ENCODE measurements around the gene LIMCH1.
"Not testable (repeated sequence)": the region's sequence is repeated elsewhere in the genome, so short reads cannot be mapped to it uniquely, and the experiment has no call there.

LIMCH1 gene, protein sequence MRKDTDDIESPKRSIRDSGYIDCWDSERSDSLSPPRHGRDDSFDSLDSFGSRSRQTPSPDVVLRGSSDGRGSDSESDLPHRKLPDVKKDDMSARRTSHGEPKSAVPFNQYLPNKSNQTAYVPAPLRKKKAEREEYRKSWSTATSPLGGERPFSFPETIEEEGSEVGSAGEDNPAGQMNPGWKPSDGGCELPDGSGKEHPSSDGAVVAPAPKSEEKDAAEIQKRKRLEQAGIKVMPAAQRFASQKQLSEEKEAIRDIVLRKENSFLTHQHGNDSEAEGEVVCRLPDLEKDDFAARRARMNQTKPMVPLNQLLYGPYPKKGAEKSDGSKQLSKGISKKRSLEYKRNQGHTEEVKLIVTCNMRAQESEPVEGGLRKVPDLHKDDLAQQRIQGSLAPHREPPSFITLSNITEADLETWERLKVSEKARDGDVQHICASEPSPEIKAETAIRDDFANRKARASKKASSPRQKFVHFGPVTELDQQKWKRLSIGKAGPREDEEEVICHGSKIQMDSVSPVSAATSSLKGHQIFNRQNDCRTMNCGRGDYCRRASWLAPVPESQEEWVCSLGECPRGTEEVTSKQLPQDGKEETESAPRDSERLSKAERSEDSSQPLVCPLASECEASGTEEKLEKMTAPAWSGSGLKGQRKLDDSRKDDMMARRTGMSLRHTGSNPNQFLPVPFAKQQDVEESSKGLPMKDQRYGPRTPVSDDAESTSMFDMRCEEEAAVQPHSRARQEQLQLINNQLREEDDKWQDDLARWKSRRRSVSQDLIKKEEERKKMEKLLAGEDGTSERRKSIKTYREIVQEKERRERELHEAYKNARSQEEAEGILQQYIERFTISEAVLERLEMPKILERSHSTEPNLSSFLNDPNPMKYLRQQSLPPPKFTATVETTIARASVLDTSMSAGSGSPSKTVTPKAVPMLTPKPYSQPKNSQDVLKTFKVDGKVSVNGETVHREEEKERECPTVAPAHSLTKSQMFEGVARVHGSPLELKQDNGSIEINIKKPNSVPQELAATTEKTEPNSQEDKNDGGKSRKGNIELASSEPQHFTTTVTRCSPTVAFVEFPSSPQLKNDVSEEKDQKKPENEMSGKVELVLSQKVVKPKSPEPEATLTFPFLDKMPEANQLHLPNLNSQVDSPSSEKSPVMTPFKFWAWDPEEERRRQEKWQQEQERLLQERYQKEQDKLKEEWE (N-terminal part only)

DNA sequence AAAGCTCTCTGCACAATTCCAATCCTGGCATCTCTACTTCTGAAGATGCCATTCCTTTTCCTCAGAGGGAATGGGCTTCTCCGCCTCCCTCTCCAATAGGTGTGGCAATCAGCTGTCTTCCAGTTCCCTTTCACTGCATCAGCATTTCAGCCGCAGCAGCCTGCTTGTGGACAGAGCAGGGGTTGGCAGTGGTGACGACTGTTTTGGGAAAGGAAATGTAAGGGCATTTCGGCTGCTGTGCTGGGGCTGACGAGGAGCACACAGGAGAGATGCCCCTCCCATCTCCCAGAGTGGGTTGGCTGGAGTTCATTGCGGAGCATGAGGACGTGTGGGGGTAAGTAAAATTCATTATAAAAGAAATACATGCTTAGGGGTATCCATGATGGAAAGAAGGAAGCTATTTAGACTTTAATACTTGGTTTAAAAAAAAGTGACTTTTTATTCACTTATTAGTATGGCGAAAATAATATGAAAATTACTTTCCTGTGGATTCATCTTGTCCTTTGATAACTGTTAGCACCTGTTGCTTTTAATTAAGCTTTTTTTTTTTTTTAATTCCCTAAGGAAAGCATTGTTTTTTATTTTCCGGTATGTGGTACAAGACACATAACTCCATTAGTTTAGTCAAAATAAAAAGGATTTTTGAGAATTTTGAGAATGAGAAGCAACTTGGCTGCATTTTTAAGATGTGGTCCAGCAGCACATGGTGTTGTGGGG, at the start of gene LIMCH1:
TSS of gene LIMCH1 (plus strand) at position 141 of the 717 bp plus-strand sequence. CDS start 67,839 bp downstream, outside the sequence.
- no peak for TF ChIP-seq CTCF (IDR thresholded peaks at IDR 0.05)
- peak within 1 kb of the TSS; percentile 87 to 88 for H3K27ac ChIP-seq
- H3K4me3 ChIP-seq, result peak within 1 kb of the TSS; percentile 54
- DNase-seq (ENCODE audit: low spot score), result peak; percentile 90

DNA sequence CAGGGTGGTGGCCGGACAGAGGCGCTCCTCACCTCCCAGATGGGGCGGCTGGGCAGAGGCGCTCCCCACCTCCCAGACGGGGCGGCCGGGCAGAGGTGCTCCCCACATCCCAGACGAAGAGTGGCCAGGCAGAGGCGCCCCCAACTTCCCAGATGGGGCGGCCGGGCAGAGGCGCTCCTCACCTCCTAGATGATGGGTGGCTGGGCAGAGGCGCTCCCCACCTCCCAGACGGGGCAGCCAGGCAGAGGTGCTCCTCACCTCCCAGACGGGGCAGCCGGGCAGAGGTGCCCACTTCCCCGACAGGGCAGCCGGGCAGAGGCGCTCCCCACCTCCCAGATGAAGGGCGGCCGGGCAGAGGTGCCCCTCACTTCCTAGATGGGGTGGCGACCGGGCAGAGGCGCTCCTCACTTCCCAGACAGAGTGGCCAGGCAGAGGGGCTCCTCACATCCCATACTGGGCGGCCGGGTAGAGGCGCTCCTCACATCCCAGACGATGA, 46.8 kb upstream of the LIMCH1 start:
- H3K27ac ChIP-seq; H3K4me3 ChIP-seq; DNase-seq (ENCODE audit: low spot score): not testable (repeated sequence)

DNA sequence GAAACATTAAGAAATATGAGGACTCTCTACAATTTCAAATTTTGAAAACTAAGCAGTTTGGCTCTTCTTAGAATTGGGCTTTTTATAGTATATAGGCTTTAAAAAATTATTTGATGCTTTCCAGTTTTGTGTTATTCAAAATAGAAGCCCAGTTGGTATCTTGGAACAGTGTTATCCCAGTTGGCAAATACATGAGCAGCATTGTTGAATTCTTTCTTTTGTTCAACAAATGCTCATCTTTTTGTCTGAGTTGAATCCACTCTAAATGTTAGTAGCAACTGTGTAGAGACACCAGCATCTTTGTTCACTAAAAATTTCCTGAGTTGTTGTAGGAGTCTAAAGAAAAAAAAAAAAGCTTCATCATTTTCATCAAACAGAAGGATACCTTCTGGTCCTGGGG, 41.0 kb upstream of the LIMCH1 start:
- TF ChIP-seq CTCF (IDR thresholded peaks at IDR 0.05), result no peak
- DNase-seq (ENCODE audit: low spot score), result no peak
- no peak overlapping the region for H3K4me3 ChIP-seq
- no peak overlapping the region for H3K27ac ChIP-seq

DNA sequence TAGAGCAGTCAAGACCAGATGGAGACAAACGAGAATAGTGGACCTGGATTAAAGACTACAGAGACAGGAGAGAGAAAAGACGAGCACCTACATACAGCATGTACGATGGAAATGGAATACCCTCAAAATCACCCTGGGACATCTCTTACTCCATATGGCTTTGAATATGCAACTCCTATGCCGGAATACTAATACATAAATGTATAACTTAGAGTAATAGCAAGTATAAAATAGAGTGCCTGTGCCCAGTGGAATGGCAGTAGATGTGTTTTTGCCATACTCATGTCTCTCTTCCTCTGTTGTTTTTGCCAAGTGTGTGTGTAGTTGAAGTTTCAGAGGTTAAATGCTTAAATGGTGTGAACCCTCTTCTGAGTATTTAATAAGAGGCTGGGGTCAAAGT, 39.8 kb upstream of the LIMCH1 start:
- H3K4me3 ChIP-seq, result no peak overlapping the region
- no peak overlapping the region for H3K27ac ChIP-seq
- DNase-seq (ENCODE audit: low spot score), result no peak
- no peak for TF ChIP-seq CTCF (IDR thresholded peaks at IDR 0.05)

DNA sequence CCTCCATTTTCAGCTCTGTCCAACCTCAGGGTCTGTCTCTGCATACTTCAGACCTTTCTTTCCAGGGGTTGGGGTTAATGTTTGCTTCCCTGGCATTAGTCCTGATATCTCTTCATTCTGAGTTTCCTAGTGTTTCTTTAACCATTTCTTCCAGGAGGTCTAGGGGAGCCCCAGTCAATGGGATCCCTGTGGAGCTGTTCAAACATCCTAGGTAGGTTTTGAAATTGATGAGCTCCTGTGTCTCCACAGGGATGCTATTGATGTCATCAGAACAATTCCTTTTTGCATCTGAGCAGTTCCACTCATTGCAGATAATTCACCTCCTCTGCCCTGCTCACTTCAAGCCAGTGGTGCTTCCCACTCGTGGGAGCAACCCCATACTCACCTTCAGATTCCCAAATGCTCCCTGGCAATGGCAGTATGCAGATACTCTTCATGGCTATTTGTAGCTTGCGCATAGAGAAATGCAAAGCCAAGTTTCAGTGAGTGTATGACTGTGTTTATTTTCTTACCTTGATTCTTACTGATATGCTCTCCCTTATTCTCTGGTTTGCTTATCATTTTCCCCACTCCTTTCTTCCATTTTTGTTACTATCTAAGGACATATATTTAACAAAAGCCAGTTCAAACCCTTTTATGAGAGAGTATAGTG, 33.7 kb upstream of the LIMCH1 start:
- Histone ChIP-seq H3K27ac (peak overlapping the region in 1 of 2 donors; percentile 65), H3K4me3 (no peak overlapping the region)
- no peak for TF ChIP-seq CTCF (IDR thresholded peaks at IDR 0.05)
- DNase-seq (ENCODE audit: low spot score), result no peak

DNA sequence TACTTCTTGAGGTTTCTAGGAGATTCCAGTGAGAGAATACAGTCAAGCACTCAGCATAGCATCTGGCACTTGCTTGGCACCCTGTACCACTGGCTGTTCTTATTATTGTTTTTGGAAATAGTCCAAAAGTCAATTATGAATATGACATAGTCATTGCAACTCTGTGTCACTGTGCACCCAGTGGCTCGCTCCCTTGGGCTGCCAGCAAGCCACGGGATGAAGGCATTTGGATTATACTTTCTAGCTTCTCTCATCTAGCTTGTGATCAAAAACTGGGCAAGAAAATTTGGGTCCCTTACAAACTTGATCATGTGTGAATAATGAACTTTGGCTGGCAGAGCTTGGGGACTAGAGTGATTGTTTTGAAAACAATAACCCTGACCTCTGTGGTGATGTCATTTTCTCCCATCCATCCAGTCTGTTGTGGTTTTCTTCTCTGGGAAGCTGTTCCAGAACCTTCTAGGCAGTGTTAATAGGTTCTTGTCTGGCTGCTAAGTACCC, 32.7 kb upstream of the LIMCH1 start:
- Histone ChIP-seq H3K4me3 (no peak overlapping the region), H3K27ac (peak overlapping the region; percentile 36 to 65)
- peak; percentile 76 for DNase-seq (ENCODE audit: low spot score)
- TF ChIP-seq CTCF (IDR thresholded peaks at IDR 0.05), result no peak
